GM13976 (cell line): Measurements from ENCODE around the gene TBX2.

Experiments
- DNase-seq: peaks from one replicate; pipeline ENCODE4 v3.0.0; 2012; ENCODE audit warnings: low spot score
- in situ Hi-C: fragments of 300-500 bp; cut with MboI; formaldehyde crosslinking; loops from one replicate; pipeline ENCODE4 v1.12.0; 2022; ENCODE audit warnings: low sequenced_read_pairs, mixed read lengths, inconsistent platforms; ENCODE audit not compliant: unreplicated experiment
- TF ChIP-seq, protein P1 (sequence below): IDR thresholded peaks from 2 replicates; pipeline ENCODE4 v1.5.1; 2012; ENCODE audit warnings: borderline replicate concordance, mild to moderate bottlenecking; ENCODE audit not compliant: insufficient read depth; ENCODE audit errors: extremely low read depth, missing control alignments, control extremely low read depth

TBX2 gene

GRCh38 chr17:61420052-61420451 is 20.4 kb downstream of the TBX2 start:
- in situ Hi-C loops = loop anchor here (10.0 to 25.0 kb wide), 2 partner anchors 135 to 417 kb away; no protein-coding TSS in a partner anchor
- DNase-seq = no peak
- TF ChIP-seq, protein P1, sequence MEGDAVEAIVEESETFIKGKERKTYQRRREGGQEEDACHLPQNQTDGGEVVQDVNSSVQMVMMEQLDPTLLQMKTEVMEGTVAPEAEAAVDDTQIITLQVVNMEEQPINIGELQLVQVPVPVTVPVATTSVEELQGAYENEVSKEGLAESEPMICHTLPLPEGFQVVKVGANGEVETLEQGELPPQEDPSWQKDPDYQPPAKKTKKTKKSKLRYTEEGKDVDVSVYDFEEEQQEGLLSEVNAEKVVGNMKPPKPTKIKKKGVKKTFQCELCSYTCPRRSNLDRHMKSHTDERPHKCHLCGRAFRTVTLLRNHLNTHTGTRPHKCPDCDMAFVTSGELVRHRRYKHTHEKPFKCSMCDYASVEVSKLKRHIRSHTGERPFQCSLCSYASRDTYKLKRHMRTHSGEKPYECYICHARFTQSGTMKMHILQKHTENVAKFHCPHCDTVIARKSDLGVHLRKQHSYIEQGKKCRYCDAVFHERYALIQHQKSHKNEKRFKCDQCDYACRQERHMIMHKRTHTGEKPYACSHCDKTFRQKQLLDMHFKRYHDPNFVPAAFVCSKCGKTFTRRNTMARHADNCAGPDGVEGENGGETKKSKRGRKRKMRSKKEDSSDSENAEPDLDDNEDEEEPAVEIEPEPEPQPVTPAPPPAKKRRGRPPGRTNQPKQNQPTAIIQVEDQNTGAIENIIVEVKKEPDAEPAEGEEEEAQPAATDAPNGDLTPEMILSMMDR = no peak

GRCh38 chr17:61420745-61421398 is 21.2 kb downstream of the TBX2 start:
- in situ Hi-C loops = loop anchor here (10.0 to 25.0 kb wide), 2 partner anchors 134 to 416 kb away; no protein-coding TSS in a partner anchor
- DNase-seq = no peak
- TF ChIP-seq, protein P1 = no peak

- no peak for DNase-seq
- in situ Hi-C loops = loop anchor here (10.0 to 25.0 kb wide), 2 partner anchors 133 to 416 kb away; no protein-coding TSS in a partner anchor
- TF ChIP-seq, protein P1 = no peak
These were observed 21.8 kb downstream of the TBX2 start for GRCh38 chr17:61421460-61421859.

- TF ChIP-seq, protein P1 = no peak
- in situ Hi-C loops = loop anchor here (10.0 to 25.0 kb wide), 2 partner anchors 133 to 415 kb away; no protein-coding TSS in a partner anchor
- DNase-seq = no peak
These were observed 22.6 kb downstream of the TBX2 start for GRCh38 chr17:61422116-61422799.

DNA sequence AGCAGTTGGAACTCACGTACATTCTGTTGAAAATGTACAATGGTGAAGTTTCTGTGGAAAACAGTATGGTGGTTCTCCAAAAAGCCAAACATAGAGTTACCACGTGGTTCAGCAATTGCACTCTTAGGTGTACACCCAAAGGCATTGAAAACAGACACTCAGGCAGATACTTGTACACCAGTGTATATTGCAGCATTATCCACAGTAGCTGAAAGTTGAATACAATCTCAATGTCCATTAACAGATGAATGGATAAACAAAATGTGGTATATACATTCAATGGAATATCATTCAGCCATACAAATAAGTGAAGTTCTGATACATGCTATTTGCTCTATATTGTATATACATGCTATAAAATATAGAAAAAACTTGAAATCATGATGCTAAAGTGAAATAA is 23.2 kb downstream of the TBX2 start:
- DNase-seq = no peak
- in situ Hi-C loops = loop anchor here (10.0 to 25.0 kb wide), 2 partner anchors 132 to 414 kb away; no protein-coding TSS in a partner anchor
- TF ChIP-seq, protein P1 = no peak

DNA sequence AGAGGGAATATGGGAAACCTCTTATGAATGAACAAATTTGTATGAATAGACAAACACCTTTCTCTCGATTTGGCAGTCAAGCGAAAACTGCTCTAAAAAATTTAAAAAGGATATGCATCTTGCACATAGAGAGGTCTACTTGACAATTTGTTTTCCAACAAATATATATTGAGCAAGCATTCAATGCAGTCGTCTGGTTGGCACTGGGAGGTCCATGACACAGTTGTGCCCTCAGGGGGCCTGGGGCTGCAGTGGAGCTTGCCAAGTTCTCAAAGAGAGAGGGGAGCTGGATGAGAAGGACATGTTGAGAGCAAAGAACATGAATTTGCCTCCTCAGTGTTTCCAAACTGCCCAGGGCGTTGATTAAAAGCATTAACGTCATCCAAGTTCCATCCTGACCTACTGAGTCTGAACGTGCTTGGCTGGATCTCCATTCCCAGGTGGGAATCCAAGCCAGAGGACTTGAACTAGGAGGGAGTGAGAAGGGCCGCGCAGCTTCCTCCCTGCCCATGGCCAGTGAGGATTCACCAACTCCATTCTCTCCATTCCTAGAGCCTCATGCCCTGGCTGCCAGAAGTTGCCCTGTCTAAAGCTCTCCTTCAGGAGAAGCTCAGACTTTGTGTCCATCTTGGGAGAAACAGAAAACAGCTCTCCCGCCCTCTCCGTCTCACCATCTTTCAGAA is 24.5 kb downstream of the TBX2 start:
- in situ Hi-C loops = loop anchor here (10.0 to 25.0 kb wide), 2 partner anchors 131 to 413 kb away; no protein-coding TSS in a partner anchor
- no peak for DNase-seq
- TF ChIP-seq, protein P1 = no peak
